NCI-H128 (cell line): Measurements from ENCODE around the gene COMMD3.

ENCODE experiments used
- DNase-seq: peaks from one replicate; lab custom pipeline; 2025; ENCODE audit not compliant: unreplicated experiment; lab: John Stamatoyannopoulos, UW

Gene COMMD3

DNA sequence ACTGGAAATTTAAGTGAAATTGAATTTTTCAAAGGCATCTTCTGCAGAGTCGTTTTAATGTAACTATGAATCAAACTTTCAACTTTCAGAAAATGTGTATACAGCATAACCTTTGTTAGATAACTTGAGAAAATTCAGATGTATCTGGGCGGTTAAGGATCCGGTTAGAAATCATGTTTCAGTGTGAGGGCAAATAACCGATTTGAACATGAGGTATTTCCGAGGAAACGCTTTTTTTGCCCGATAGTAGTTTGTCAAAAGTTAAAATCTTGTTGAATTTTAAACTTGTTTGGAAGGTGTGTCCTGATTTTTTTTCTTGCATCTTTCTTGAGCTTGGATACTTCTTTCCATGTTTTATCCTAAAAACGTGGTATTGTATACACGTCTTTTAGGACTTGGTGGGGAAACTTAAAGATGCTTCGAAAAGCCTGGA lies 3.4 kb downstream of the COMMD3 start:
- DNase-seq, result no peak

DNA sequence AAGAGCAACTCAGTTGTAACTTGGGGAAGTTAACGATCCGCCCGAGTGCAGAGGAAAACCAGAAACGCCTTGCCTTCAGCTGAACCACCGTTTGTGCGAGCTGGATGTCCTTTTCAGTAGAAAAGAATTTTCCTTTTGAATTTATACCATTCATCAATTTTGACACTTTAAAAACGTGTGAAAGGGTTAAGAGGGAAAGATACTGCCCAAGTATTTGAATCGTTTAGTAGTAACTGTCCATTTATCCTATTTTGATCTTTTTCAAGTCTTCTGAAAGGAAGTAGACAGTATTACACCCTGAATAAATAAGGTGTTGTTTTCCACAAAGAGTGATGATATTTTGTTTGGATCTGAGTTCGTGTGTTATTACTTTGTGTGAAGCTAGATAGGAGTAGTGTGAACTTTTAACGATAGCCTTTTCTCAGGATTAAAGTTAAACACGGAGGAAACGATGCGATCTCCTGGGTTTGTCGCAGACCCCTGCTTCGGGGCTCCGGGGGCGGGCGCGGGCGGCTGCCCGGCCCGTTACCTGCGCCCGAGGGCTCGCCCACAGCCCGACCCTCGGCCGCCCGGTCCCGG lies 3.9 kb downstream of the COMMD3 start:
- no peak for DNase-seq

DNA sequence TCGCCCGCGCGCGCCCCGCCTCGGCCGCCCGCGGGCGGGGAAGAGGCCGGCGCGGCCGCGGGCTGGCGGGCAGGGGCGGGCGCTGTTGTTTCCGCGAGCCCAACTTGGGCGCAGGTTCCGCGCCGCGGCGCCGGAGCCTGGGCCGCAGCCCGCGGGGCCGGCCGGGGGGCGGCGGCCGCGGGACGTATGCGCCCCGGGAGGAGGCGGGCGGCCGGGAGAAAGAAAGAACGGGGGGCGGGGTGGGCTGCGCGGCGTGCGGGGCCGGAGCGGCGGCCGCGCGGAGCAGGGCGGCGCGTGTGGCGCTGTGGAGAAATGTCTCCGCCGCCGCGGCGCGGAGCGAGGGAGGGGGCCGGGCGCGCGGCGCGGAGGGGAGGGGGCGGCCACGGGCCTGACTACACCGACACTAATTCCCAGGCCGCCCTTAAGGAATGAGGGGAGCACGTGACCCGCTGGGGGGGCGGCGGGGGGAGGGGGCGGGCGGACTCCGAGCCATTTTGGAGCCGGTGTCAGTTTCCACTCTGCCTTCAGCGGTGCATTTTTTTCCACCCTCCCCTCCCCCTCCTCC lies 4.5 kb downstream of the COMMD3 start, which contains the start of gene BMI1:
BMI1 (plus strand) TSS at position 509 of the 565 bp plus-strand sequence. CDS start 5,351 bp downstream, outside the sequence.
- DNase-seq, result peak; percentile 18

DNA sequence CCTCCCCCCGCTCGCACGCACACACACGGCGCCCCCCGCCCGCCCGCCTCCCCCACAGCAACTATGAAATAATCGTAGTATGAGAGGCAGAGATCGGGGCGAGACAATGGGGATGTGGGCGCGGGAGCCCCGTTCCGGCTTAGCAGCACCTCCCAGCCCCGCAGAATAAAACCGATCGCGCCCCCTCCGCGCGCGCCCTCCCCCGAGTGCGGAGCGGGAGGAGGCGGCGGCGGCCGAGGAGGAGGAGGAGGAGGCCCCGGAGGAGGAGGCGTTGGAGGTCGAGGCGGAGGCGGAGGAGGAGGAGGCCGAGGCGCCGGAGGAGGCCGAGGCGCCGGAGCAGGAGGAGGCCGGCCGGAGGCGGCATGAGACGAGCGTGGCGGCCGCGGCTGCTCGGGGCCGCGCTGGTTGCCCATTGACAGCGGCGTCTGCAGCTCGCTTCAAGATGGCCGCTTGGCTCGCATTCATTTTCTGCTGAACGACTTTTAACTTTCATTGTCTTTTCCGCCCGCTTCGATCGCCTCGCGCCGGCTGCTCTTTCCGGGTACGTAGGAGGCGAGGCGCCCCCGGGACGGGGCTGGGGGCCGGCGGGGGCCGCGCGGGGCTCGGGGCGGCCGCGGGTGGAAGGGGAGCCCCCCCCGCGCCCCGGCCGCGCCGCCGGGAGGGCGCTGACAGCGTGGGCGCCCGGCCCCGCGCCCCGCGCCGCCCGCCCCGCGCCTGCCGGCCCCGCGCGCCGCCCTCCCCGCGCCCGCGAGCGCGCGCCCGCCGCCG lies 5.2 kb downstream of the COMMD3 start:
- no peak for DNase-seq

DNA sequence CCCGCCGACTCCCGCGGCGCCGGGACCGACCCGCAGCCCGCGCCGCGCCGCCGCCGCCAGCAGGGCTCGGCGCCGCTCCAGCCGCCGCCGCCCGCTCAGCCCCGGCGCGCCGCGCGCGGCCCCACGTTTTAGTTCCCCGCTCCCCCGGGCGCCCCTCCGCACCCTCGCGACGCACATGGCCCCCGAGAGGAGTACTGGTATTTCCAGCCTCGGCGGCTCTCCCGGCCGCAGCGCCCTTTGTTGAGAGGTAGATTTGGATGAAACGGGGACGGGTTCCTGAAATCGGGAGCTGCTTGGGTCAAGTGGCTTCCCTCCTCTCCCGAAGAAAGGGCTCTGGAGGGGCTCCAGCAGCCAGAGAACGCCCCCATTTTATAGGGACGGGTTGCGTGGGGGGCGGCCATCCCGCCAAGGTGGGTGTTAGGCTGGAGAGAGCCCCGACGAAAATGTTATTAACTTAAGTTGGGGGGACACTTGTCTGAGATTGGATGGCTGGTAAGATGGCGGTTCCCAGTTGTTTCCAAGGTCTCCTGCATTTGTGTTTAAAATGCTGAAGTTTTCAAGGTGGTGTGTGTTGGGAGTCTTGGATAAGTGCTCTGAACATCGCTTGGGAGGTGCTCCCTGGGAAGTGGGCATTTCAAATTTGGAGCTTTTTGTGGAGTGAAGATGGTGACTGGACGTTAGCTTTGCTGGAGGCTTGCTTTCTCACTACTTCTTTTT lies 5.9 kb downstream of the COMMD3 start:
- DNase-seq, result no peak

DNA sequence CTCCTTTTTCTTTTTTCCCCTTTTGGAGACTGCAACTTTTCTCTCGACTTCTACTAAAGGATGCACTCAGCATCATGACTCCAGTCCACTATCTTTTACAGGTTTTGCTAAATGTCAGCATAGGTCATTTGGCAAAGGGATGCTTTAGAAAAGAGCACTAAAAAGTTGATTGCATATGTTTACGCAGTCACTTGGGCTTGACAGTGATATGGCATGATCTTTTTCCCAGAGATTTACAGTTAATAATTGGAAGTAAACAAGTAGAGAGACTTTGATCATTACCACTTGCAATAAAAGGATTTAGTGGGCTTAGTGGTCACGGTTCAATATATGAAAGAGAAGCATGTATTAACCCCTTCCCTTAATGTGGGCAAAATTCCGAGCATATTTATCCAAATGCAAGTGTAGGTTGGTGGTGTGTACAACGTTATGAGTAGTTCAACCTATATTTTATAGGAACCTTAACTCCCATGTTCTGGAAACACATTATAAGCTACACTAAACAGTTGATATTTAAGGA lies 6.5 kb downstream of the COMMD3 start:
- DNase-seq, result no peak

DNA sequence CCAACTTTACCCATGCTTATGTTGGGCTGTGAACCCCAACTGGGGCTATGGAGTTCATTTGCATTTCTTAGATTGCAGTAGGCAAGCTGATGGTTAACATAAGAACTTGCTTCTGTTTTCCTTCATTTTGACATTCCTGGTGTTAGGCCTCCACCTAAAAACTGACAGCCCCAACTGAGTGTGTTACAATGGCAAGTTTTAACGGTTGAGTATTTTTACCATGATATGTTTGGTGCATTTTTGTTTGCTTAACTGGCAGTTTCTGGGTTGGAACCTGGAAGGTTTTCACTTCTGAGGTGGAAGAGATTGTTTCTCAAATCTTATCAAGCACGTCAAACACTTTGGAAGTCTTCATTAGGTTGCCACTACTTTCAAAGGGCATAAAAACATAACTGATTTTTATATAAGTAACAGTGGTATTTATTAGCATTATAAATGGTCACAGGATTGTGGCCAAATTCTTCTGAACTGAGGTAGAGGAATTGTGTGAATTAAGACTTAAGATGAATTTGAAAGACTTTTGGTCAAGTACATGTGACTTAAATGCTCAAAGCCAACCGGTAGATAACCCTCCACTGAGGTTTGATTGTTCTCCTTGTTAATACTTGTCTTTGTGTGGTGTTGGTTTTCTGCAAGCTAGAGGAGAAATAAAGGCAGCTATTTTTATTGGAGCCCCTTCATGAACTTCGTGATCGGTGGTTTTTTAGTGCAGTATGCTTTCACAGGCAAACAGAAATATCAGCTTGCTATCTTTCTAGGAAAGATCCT lies 7.5 kb downstream of the COMMD3 start:
- no peak for DNase-seq

DNA sequence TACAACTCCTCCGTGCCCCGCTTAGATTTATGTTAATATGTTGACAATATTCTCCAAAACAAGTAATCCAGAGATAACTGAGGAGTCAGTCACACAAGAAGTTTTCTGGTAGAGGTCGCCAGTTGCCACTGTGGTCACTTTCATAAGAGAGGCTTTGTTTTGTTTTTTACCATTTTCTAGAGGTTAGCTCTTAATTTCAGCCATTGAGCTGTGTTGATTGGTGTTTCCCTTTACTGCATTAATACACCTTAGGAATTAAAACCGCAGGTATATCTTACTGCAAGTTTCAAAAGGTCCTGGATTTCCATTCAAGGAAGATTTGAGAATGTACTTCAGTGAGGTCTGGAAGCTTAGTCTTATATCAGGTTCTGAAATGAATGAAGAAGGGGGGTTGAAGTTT lies 8.2 kb downstream of the COMMD3 start:
- DNase-seq, result no peak

DNA sequence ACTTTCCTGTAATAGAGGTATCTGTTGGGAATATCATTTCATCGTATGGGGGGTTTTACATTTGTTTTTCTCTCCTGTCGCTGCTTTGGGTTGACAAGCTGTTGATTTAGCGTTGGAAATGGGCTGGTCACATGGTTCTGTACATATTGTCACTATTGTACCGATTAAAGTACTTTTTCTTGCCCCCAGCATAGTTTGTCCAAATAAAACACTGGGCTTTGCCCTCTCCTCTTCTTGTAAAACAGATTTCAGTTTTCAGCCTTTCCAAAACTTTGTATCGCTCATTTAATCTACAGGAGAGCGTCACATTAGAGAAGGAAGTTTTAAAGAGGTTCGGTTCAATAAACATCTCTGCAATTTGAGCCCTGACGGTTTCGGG lies 8.7 kb downstream of the COMMD3 start:
- DNase-seq, result no peak

DNA sequence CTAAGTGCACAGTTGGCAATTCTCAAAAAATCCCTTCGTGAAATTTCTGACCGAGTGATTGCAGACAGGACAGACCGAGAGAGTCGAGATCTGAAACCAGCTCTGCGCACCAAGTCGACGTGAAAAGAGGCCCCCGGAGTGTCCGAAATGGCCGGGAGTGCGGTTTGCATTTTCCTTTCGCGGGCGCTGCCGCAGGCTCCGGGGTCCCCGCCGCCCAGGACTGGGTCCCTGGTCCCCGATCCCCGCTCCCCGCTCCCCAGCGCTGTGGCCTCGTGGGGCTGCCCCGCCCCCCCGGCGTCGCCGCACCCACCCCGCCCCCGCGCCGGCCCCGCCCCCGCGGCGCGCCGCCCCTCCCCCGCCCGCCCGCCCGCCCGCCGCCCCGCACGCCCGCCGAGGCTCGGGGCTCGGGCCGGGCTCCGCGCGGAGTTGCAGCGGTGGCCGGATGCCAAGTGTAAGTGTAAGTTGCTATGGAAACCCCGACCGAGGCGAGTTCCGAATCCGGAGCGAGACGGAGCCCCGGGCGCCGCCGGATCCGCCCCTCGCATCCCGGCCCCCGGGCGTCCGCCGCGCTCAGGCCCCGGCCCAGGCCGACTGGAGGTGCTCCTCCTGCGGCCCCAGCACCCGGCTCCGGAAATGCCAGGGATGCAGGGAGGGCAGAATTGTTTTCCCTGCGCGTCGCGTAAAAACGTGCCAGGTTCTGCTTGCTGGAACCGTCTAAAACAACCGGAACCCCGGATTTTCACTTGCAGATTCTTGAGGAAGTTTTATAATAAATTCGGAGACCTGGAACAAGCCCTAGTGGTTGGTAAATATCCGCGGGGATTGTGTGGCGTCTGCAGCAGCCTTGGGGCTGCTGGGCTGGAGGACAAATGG lies 9.3 kb downstream of the COMMD3 start:
- DNase-seq, result peak; percentile 30

DNA sequence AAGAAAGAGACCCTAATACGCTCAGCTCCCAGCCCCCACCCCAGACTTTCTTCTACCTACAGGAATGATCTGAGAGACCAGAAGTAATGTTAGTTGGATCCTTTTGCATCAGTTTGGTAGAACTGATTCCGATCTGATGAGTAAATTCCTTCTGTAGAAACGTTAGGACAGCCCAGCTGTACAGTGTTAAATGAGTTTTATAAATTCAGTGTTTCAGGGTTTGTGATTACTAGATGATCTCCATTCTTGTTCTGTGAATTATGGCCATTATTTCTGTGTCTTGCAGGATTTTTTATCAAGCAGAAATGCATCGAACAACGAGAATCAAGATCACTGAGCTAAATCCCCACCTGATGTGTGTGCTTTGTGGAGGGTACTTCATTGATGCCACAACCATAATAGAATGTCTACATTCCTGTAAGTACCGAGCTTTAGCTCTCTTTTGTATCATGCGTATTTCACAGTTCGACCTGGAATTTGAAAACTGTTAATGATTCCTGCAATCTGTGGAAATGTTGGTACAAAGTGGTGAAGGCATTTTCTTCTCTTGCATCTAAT lies 10.0 kb downstream of the COMMD3 start:
- no peak for DNase-seq

DNA sequence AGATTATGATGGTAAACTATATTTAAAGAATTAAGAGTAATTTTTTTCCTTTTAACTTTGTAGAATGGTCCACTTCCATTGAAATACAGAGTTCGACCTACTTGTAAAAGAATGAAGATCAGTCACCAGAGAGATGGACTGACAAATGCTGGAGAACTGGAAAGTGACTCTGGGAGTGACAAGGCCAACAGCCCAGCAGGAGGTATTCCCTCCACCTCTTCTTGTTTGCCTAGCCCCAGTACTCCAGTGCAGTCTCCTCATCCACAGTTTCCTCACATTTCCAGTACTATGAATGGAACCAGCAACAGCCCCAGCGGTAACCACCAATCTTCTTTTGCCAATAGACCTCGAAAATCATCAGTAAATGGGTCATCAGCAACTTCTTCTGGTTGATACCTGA lies 13.0 kb downstream of the COMMD3 start:
- DNase-seq, result no peak

DNA sequence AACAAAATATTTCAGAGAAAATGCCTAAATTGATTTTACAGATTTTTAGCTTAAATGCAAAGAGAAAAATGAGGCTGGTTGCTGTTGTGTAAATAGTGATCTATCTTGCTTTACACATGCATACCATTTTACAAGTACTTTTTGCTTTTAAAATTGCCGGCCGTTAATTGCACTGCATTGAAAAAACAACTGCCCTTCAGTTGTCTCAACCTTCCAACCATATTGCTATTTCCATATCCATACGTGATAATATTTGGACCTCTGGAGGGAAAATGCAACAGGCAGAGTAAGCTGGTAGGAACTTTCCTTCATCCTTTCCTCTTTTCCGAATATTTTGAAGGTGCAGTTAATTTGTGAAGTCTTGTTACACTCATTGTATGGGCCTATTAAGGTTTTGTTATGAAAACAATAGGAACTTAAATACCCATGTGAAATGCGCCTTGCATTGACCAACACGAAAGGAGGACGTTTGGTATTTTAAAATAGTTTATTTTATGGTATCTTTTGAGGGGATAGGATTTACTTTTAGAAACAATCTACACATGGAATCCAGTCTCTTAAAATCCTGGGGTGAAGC lies 16.0 kb downstream of the COMMD3 start:
- no peak for DNase-seq

DNA sequence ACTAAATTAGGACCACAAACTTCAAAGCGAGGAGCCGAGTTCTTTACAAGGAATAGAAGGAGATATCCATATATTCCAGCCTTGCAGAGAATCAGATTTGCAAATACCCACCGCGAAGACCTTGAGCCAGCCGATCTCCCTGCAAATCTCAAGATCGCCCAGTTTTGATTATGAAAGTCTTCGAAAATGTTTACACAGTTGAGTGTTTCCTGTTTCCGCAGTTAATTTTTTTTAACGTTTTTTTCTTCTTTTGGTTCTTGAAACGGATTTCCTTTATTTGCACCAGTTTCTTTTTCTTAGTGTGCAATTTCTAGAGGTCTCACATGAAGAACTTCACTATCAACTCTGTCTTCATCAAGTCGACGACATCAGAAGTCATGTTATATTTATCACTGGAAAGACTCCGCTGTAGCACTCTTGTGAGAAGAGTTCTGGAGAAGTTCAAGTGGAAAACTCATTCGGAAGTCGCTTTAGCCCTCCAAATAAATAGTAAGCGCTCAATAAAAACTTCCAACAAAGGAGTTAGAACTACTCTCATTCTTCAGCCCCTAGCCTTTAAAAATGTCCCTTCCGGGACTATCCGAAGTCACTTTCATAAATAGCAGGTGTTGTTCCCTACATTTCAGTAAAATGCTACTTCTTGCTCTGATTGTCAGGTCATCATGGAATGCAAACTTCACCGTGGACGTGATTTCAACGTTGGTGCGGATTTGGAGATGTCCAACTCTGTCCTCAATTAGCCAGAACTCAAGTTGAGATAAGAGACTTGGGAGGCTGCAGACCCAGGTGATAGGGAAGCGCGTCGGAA lies 17.2 kb downstream of the COMMD3 start:
- no peak for DNase-seq

DNA sequence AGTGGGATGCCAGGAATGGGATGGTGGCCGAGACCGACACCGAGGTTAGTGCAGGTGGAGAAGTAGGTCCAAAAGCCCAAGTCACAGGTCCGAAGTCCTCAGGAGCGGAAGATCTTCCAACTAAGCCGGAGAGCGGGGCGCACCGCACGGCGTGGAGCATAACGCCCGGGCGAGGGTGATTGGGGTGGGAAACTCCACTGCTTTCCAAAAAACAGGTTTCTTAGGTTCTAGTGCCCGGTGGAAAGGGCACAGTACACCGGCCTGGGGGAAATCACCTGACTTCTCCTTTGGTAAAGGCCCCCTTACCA lies 17.7 kb downstream of the COMMD3 start:
- DNase-seq, result no peak

DNA sequence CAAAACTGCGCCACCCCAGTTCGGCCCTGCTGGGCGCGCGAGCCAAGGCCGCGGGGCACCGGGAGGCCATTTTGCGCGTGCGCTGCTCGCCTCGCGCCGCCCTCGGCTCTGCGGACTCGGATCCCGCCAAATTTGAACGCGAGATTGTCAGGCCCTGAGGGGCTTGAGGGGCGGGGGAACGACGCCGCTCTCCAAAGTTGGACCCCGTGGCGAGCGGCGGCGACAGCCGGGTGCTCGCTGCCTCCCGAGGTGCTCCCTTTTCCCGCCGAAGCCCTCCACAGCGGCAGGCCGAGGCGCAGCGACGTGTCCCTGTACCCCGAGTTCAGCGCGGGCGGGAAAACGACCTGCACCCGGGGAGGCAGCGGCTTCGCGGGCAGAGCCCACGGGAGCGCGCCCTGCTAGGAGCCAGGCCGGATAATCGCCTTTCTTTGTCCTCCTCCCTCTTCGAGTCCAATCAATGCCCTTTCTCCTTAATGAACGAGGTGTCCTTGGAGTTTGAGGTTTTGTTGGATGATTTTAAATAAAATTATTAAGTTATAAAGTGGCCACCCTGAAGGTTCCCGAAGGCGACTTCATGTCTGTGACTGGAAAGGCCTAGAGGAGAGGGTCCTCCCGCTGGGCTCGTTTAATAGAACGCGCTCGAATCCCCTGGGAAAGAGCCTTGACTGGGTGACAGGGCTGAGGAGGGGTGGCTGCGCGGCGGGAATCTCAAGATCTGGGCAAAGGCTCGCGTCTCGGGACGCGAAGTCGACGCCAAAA lies 18.4 kb downstream of the COMMD3 start:
- no peak for DNase-seq

DNA sequence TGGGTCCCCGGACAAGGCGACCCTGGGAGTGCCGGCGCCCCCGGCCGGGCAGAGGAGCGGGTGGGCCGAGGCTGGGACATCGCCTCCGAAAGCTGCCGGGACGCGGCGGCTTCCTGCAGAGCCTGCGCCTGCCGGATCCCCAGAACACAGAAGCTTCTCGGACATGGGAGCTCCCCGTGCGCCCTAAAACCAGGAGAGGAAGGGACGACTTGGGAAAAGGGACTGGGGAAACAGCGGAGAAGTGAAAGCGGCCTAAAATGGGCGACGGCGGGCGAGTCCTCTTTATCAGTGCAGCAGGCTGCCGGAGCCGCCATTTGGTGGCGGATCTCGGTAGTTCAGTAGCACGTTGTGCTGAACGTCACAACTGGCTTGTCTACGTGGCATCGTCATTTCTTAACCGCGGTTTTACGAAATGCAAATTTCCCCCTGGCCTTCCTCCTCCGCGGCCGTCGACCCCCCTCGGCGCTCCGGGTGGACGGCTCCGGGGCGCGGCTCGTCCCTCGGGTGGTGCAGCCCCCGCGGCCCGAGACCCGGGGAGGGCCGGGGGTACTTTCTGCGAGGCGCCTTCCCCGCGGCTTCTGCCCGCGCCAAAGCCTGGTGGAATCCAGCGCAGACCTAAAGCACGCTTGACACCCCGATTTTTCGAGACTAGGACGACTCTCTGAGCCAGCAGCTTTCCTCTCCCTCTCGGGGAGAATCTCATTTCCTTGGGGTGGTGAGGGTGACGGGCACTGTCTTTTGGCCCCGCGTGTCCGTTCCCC lies 19.2 kb downstream of the COMMD3 start:
- no peak for DNase-seq
